Measurements from ENCODE around the gene VAMP1. TPM values are rescaled to one million over a fixed set of nuclear protein-coding genes. Genes with fewer than 3 reads are reported as not detected.
"Not testable (repeated sequence)": the region's sequence is repeated elsewhere in the genome, so short reads cannot be mapped to it uniquely, and the experiment has no call there.

The VAMP1 gene
- total and polyA plus RNA-seq, 2 of the 13 experiments (the other 11 are each of a cell fraction or from before 2014, with no cell fraction given), result 2.5 to 7.4 TPM

DNA sequence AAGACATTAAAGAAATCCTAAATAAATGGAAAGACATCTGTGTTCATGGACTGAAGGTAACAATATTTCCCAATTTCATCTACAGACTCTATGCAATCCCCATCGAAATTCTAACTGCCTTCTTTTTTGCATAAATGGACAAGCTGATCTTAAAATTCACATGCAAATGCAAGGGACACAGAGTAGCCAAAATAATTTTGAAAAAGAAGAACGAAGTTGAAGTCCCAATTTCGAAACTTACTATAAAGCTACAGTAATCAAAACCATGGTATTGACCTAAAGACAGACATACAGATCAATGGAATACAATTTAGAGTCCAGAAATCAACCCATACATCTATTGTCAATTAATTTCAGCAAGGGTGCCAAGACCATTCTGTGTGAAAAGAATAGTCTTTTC is 42.2 kb downstream of the VAMP1 start:
- CTCF ChIA-PET (ENCODE audit: low intra/inter-chr PET ratio, low total read pairs), result no interaction called here
- no peak for ATAC-seq
- 31% methylated on average over 3 of the region's 3 CpGs for WGBS (ENCODE audit: low lambda C conversion rate)
- no peak for DNase-seq (ENCODE audit: low spot score)
- Histone ChIP-seq H3K27ac (ENCODE audit: extremely low read length, insufficient read depth, low read length) (no peak overlapping the region), H3K4me3 (replicated peaks in 1 of 3; ENCODE audit: insufficient read depth in 1 of 3, low read depth in 2 of 3, low read length in 3 of 3) (no peak overlapping the region), H3K9ac (ENCODE audit: insufficient read depth, low read depth, low read length) (no peak overlapping the region), H3K79me2 (ENCODE audit: insufficient read depth, low read length) (no peaks in the 10 kb centered on the region), H3K27me3 (ENCODE audit: control insufficient read depth in 1 of 2, insufficient read depth in 2 of 2, low read length in 2 of 2) (peaks cover 2 to 12% of the 10 kb centered on the region in 2 experiments; a peak in 2 of 5 replicates), H2AFZ (ENCODE audit: low read length) (no peak overlapping the region), H4K20me1 (ENCODE audit: insufficient read depth, low read length) (no peaks in the 10 kb centered on the region), H3K4me2 (ENCODE audit: low read depth, low read length) (no peak overlapping the region), H3K9me3 (ENCODE audit: low read length) (no peaks in the 10 kb centered on the region), H3K36me3 (replicated peaks in 1 of 2; ENCODE audit: control insufficient read depth in 1 of 2, insufficient read depth in 2 of 2, low read length in 2 of 2) (no peaks in the 10 kb centered on the region), H3K4me1 (ENCODE audit: insufficient read depth, low read length) (peaks cover 53% of the 10 kb centered on the region)
- FAIRE-seq, result no peak
- BruUV-seq (replicated peaks), result no TSS peak
- in situ Hi-C loops (cut with HindIII; ENCODE audit: extremely low pct_ligation_motif_present, low pct_unique_long_range_greater_than_20kb), result loop anchor here (10.0 kb wide), 1 partner anchor 106 kb away; the partner anchor contains the start of gene GAPDH
- intact Hi-C loops (cut with micrococcal nuclease; ENCODE audit: unreplicated experiment), result no loop called here
- POLR2A ChIA-PET, result interaction anchor here (0.6 kb wide), 1 partner anchor 64 kb away, joined by 3 read pairs; no protein-coding TSS in a partner anchor
- TF ChIP-seq SCMH1 (CRISPR knock-in tag; IDR thresholded peaks at IDR 0.05; ENCODE audit: borderline replicate concordance) (no peak), ZFX (CRISPR knock-in tag; IDR thresholded peaks at IDR 0.05; ENCODE audit: low read depth) (no peak), BRCA1 (CRISPR knock-in tag; IDR thresholded peaks at IDR 0.05) (no peak), CBX1 (IDR thresholded peaks at IDR 0.05; ENCODE audit: low read depth) (no peak), LCORL (IDR thresholded peaks at IDR 0.05) (no peak), LCORL (CRISPR knock-in tag; IDR thresholded peaks at IDR 0.05) (no peak)

DNA sequence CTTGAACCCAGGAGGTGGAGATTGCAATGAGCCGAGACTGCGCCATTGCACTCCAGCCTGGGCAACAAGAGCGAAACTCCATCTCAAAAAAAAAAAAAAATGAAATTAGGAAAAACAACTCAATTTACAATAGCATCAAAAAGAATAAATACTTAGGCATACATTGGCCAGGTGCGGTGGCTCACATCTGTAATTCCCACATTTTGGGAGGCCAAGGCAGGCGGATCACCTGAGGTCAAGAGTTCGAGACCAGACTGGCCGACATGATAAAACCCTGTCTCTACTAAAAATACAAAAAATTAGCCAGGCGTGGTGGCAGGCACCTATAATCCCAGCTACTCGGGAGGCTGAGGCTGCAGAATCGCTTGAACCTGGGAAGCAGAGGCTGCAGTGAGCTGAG is 42.7 kb downstream of the VAMP1 start:
- CTCF ChIA-PET (ENCODE audit: low intra/inter-chr PET ratio, low total read pairs); H2AFZ ChIP-seq (ENCODE audit: low read length); H3K36me3 ChIP-seq (replicated peaks in 1 of 2; ENCODE audit: control insufficient read depth in 1 of 2, insufficient read depth in 2 of 2, low read length in 2 of 2); DNase-seq (ENCODE audit: low spot score); H3K4me2 ChIP-seq (ENCODE audit: low read depth, low read length); H4K20me1 ChIP-seq (ENCODE audit: insufficient read depth, low read length); POLR2A ChIA-PET; intact Hi-C loops (cut with micrococcal nuclease; ENCODE audit: unreplicated experiment); H3K4me3 ChIP-seq (replicated peaks in 1 of 3; ENCODE audit: insufficient read depth in 1 of 3, low read depth in 2 of 3, low read length in 3 of 3); H3K9ac ChIP-seq (ENCODE audit: insufficient read depth, low read depth, low read length); H3K9me3 ChIP-seq (ENCODE audit: low read length); H3K79me2 ChIP-seq (ENCODE audit: insufficient read depth, low read length); H3K27ac ChIP-seq (ENCODE audit: extremely low read length, insufficient read depth, low read length); FAIRE-seq; ATAC-seq; BruUV-seq (replicated peaks): not testable (repeated sequence)
- in situ Hi-C loops (cut with HindIII; ENCODE audit: extremely low pct_ligation_motif_present, low pct_unique_long_range_greater_than_20kb), result loop anchor here (10.0 kb wide), 1 partner anchor 107 kb away; the partner anchor contains the start of gene GAPDH
- Histone ChIP-seq H3K27me3 (ENCODE audit: control insufficient read depth in 1 of 2, insufficient read depth in 2 of 2, low read length in 2 of 2) (peaks cover 2 to 12% of the 10 kb centered on the region in 2 experiments; a peak in 2 of 5 replicates), H3K4me1 (ENCODE audit: insufficient read depth, low read length) (peaks cover 58% of the 10 kb centered on the region)
- WGBS (ENCODE audit: low lambda C conversion rate), result 79% methylated on average over 10 of the region's 10 CpGs
